ENCODE data around the gene SLC19A1.

Gene SLC19A1

DNA sequence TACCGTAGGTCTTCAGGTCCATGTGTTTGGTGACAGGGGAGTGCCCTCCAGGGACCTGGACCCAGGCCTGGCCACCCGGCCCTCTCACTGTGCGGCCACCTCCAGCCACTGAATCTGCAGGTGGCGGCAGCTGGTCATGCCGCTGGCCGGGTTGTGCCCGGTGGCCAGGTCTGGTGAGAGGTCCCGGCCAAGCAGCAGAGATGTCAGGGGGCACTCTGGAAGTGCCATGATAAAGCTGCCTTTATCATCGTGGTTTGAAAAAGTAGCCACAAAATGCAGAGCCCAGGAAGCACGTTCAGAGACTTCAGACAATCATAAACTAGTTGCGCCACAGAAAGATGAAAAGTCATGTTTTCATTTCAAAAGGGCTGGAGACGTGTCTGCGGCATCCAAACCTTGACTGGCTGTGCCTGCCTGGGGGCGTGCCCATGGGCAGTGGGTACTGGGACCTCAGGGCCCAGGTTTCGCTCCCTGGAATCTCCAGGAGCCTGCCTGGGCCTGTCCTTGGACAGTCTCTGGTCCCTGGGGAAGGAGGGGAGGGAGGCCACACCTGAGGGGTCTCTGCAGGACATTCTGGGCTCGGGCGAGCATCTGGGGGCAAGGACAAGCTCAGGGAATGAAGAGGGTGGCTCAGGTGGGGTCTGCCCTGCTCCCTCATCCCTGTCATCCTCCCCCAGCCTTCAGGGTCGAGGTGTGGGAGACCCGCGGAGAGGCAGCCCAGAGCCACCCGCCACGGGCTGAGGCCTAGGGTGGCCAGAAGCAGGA lies 92.4 kb downstream of the SLC19A1 start:
- no peak for DNase-seq

DNA sequence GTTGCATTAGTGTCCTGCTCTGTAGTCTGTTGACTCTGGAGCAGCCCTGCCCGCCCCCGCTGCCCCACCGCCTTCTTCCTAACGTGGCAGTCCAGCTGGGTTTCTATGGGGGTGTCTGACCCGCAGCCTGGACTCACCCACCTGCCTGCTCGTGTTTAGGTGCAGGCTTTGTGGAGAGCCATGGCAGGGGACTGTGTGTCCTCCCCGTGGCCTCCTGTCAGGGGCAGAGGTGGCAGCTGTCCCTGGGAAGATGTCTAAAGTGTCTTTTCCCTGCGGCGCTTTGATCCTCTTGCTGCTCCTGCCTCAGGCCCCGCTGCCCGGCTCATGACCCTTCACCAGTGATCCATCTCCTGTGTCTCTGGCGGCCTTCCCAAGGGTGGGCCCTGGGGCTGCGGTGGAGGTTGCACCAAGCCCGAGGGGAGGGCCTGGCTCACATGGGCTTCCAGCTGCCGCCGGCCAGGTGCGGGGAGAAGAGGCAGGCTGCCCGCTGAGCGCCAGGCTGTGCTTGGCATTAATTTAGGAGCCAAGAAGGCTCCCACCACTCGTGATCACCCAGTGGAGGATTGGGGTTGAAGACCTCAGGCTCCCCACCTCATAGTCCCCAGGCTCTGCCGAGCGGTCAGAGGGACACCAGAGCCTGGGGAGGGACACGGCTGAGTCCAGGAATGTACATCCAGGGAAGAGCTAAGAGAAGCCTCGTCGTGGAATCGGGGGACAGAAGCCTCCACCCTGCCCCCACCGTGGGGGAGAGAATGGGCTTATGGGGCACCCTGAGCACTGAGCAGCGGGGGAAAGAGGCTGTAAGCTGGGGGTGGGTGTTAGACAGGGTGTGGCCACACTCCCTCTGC lies 93.2 kb downstream of the SLC19A1 start:
- no peak for DNase-seq

DNA sequence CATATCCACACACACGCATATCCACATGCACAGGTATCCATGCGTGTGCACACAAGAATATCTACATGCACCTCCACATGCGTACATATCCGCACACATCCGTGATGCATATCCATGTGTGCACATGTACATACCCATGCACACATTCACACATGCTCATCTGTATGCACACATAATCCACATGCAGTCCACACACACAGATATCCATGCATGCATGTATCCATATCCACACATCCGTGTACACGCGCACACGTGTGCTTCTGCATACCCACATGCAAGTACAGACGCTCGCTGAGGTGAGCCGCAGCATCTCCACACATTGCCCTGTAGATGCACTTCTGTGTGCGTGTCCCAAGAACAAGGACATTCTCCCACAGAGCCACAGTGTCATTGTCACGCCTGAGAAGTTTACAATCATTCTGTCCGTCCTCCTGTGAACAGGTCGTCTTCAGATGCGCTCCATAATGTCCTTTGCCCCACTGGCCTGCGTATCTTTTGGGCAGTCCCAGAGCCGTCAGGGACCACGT lies 93.9 kb downstream of the SLC19A1 start:
- DNase-seq = no peak

All from 8988T (cell line).